ENCODE results near the gene SH3BP4.
A peak's percentile ranks its signal among the peaks of the same experiment; 100 is the strongest.

SH3BP4 gene

DNA sequence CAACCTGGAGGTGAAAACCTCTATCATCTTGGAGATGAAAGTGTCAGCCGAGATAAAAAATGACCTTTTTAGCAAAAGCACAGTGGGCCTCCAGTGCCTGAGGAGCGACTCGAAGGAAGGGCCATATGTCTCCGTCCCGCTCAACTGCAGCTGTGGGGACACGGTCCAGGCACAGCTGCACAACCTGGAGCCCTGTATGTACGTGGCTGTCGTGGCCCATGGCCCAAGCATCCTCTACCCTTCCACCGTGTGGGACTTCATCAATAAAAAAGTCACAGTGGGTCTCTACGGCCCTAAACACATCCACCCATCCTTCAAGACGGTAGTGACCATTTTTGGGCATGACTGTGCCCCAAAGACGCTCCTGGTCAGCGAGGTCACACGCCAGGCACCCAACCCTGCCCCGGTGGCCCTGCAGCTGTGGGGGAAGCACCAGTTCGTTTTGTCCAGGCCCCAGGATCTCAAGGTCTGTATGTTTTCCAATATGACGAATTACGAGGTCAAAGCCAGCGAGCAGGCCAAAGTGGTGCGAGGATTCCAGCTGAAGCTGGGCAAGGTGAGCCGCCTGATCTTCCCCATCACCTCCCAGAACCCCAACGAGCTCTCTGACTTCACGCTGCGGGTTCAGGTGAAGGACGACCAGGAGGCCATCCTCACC lies 90.2 kb downstream of the SH3BP4 start:
- TF ChIP-seq GATA1 (IDR thresholded peaks at IDR 0.05; ENCODE audit: low read depth, low read length) (no peak), POLR2A (IDR thresholded peaks at IDR 0.05; ENCODE audit: low read length) (no peak)
- DNase-seq = no peak

DNA sequence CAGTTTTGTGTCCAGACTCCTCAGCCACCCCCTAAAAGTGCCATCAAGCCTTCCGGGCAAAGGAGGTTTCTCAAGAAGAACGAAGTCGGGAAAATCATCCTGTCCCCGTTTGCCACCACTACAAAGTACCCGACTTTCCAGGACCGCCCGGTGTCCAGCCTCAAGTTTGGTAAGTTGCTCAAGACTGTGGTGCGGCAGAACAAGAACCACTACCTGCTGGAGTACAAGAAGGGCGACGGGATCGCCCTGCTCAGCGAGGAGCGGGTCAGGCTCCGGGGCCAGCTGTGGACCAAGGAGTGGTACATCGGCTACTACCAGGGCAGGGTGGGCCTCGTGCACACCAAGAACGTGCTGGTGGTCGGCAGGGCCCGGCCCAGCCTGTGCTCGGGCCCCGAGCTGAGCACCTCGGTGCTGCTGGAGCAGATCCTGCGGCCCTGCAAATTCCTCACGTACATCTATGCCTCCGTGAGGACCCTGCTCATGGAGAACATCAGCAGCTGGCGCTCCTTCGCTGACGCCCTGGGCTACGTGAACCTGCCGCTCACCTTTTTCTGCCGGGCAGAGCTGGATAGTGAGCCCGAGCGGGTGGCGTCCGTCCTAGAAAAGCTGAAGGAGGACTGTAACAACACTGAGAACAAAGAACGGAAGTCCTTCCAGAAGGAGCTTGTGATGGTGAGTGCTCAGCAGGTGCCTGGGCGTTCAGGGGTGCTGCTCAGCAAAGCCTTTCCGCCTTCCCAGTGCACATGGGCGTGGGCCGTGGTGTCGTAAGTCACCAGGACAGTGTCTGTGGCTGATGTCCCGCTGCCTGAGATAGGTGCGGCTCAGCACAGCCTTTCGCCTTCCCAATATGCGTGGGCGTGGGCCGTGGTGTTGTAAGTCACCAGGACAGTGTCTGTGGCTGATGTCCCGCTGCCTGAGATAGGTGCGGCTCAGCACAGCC lies 91.0 kb downstream of the SH3BP4 start:
- DNase-seq = no peak
- no peak for TF ChIP-seq GATA1 (IDR thresholded peaks at IDR 0.05; ENCODE audit: low read depth, low read length)

DNA sequence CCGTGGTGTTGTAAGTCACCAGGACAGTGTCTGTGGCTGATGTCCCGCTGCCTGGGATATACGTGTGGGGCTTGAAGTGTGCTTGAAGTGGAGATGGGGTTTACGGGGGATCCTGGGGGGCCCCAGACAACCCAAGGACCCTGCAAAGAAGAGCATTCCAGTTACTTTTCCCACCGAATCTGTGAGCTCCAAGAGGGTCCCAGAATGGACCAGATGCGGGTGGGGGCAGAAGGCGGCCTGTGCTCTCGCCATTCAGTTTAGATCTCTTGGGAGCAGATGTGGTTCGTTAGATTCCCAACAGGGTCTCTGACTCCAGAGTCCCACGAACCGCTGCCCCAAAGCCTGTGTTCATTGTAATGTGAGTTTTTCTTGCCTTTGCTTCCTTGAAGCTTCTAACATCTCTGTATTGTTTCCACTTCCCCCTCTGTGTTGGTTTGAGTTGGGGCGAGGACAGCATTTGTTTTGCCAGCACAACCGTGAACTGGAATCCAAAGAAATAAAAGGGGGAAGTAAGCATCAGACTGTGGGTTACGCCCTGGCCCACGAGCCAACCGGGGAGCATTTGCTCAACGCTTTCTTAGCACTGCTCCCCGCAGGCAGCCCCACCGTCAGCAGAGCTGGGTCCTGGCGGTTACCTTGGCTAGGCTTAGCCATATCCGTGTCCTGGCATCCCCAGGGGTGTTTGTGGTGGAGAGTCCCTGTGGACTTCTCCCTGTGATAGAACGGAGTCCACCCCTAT lies 92.1 kb downstream of the SH3BP4 start:
- DNase-seq = no peak
- TF ChIP-seq GATA1 (IDR thresholded peaks at IDR 0.05; ENCODE audit: low read depth, low read length) (no peak), POLR2A (IDR thresholded peaks at IDR 0.05; ENCODE audit: low read length) (no peak)

DNA sequence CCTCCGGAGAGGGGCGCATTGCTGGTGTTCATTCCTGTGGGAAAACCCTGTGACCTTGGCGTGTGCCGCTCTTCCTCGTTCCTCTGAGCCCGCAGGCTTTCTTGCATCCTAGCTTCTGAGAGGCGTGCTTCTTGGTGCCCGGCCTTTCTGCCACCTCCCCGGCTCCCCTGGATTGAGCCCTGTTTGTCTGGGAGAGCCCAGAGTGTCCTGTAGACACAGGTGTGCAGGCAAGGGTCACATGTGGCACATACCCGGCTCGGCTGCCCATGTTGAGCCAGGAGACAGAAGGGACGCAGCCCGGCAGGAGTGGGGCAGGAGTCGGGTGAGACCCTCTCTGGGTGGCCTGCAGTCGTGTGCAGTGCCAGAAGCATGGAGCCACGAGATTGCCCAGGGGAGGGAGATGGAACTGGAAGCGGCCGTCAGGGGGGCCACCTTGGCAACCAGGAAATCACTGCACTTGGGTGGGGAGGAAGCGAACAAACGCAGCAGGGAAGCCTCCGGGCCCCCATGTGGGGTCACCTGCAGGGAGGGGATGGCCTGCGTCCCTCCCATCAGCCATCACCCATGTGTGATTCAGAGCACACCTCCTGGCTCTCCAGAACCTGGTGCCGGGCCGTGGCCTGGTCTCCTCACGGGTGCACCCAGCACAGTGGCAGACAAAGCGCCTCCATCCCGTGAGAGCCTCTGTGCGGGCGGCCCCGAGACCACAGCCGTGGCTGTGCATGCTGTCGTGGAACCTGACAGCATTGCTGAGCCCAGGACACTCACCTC lies 92.9 kb downstream of the SH3BP4 start:
- TF ChIP-seq POLR2A (IDR thresholded peaks at IDR 0.05; ENCODE audit: low read length) (no peak), GATA1 (IDR thresholded peaks at IDR 0.05; ENCODE audit: low read depth, low read length) (no peak)

DNA sequence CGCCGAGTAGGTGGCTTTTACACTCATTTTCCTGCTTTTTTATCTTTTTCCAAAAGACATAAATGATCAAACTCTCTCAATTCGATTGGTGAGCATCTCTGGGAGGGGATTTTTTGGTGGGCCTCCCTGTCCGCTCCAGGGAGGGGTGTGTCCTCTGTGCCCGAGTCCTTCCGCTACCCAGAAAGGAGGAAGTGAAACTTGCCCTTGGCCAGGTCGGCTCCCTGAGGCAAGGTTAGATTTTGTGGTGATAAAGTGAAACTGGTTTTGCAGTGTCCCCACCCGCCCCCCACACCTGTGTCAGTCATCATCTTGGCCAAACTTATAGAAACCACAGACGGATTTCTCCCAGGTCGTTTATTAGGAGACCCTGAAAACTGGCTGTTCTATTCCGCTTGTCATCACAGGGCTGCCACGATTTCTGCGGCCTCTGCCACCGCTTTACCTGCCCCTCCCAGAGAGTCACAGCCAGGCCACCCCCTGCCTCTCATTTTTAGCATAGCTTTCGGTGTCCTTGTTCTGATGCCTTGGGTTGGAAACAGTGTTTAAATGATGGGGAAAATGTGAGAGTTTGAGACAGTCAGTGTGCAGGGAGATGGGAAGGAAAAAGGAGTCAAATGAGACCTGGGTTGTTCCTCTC lies 93.6 kb downstream of the SH3BP4 start:
- TF ChIP-seq GATA1 (IDR thresholded peaks at IDR 0.05; ENCODE audit: low read depth, low read length) (no peak), POLR2A (IDR thresholded peaks at IDR 0.05; ENCODE audit: low read length) (no peak)
- no peak for DNase-seq

More for the DNA sequence above, 92.9 kb downstream of the SH3BP4 start:
- DNase-seq = no peak

DNA sequence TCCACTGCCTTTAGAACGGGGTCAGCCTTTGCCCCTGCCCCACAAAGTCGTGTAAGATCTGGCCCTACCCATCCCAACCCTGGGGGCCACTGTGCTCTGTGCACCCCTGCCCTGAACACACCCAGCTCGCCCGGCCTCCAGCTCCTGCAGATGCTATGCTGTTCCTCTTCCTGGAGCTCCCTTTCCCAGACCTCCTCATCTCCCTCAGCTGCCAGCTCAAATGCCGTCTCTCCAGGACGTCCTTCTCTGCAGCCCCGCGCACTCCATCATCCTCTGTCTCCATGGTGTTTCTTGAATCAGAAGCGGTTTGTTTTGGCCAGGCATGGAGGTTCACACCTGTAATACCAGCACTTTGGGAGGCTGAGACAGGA lies 94.1 kb downstream of the SH3BP4 start:
- no peak for TF ChIP-seq GATA1 (IDR thresholded peaks at IDR 0.05; ENCODE audit: low read depth, low read length)
- TF ChIP-seq POLR2A (IDR thresholded peaks at IDR 0.05; ENCODE audit: low read length) = no peak

DNA sequence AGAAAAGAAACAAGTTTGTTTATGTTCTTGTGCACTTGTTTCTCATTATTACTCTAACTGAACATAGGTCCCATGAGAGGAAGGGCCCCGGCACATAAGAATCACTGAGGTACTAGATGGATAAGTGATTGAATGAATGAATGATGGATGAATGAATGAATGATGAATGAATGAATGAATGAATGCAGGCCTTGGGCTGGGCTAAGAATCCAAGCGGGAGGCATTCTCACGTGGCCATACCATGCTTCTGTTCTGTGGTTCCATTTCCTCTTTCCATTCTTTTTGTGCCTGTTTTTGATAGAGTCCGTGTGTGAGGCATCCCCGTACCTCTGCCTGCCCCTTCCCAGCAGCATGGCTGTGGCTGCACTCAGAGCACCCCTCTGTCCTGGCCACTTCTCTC lies 94.8 kb downstream of the SH3BP4 start:
- no peak for DNase-seq
- TF ChIP-seq POLR2A (IDR thresholded peaks at IDR 0.05; ENCODE audit: low read length) (no peak), GATA1 (IDR thresholded peaks at IDR 0.05; ENCODE audit: low read depth, low read length) (no peak)

More for the DNA sequence above, 94.1 kb downstream of the SH3BP4 start:
- DNase-seq = no peak

DNA sequence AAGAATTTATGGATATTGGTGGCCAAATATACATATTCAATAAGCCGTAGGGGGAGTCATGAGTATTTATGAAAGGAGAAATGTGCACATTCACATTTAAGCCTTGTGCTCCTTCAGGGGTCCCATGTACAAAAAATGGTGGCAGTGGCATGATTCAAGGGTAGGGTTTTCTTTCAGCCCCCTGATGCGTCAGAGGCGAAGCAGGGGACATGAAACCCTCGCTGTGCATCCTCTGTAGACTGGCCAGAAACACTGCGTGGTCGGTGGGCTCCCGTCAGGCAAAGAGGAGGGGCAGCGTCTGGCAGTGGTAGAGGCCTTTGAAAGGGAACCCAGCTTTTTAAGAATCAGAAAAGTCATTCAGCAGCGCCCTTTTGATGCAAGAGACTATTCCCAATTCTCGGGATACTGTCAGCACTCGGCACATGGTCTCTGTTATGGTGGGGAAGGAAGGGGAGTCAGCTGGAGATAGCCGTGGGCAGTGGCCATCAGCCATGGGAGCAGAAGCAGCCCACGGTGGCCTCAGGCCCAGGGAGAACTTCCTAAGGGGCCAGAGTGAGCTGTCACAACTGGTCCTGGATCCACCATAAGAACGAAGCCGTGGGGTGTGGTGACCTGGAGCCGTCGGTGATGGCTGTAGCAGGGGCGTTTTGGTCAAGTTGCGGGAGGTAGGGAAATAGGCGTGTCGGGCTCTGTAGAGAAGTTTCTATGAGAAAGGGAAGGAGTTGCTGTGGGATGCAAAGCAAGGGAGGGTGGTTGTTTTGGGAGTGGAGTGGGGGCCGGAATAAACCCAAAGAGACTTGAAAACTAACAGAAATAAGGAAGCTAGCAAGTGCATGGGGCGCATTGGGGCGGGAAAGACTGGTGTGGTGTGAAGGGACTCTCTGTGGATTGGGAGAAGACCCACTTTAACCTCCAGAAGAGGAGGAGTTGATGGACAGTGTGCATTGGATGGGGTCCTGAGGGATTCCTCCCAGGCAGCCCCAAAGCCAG lies 95.6 kb downstream of the SH3BP4 start:
- no peak for TF ChIP-seq GATA1 (IDR thresholded peaks at IDR 0.05; ENCODE audit: low read depth, low read length)
- no peak for TF ChIP-seq POLR2A (IDR thresholded peaks at IDR 0.05; ENCODE audit: low read length)
- no peak for DNase-seq

DNA sequence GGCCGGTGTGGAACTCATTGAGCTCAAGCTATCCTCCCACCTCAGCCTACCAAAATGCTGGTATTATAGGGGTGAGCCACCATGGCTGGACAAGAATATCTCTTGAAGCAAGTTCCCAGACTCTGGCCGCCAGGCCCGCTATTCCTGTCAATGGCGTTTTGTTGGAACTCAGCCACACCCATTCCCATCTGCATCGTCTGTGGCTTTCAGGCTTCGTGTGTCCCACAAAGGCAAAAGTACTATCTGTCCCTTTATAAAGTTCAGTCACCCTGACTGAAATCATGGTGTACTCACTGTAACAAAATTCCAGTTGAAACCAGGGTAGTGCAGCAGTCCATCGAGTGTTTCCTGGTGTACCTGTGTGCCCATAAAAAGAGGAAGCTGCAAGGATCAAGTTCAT lies 96.7 kb downstream of the SH3BP4 start:
- TF ChIP-seq POLR2A (IDR thresholded peaks at IDR 0.05; ENCODE audit: low read length) (no peak), GATA1 (IDR thresholded peaks at IDR 0.05; ENCODE audit: low read depth, low read length) (no peak)
- DNase-seq = no peak

DNA sequence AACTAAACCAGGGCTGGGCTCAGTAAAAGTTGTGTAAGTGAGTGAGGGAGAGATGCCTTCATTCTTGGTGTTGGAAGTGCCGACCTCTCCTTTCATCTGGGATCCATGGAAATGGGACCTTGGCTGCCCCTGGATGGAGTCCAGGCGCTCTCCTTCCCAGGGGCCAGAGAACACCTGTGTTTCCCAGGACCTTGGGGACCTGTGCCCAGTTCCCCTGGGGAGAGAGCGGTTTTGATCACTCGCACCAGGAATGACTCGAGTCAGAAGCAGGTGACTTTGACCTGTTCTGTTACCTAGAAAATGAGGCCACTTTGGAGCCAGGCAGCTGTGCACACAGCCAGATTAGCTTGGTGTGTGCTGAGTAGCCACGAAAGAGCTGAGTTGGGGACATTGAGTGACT lies 97.3 kb downstream of the SH3BP4 start:
- TF ChIP-seq POLR2A (IDR thresholded peaks at IDR 0.05; ENCODE audit: low read length) (no peak), GATA1 (IDR thresholded peaks at IDR 0.05; ENCODE audit: low read depth, low read length) (no peak)
- no peak for DNase-seq

DNA sequence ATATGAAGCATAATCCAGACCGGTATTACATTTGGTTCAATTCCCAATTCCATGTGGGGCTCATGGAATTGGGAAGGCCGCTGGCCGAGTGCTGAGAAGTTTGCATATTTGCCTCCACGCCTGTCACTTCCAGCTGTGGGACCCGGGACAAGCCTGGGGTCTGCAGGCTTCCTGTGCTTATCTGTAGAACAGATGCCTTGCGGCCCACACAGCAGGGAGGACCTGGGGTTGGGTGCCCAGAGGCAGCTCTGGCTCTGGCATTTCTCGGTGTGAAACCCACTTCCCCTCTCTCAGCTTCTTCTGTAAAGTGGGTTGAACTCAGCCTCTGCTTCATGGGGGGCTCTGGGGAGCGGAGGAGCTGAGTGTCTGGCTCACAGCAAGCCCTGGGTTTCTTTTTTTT lies 97.9 kb downstream of the SH3BP4 start:
- no peak for DNase-seq
- TF ChIP-seq POLR2A (IDR thresholded peaks at IDR 0.05; ENCODE audit: low read length) (no peak), GATA1 (IDR thresholded peaks at IDR 0.05; ENCODE audit: low read depth, low read length) (no peak)

DNA sequence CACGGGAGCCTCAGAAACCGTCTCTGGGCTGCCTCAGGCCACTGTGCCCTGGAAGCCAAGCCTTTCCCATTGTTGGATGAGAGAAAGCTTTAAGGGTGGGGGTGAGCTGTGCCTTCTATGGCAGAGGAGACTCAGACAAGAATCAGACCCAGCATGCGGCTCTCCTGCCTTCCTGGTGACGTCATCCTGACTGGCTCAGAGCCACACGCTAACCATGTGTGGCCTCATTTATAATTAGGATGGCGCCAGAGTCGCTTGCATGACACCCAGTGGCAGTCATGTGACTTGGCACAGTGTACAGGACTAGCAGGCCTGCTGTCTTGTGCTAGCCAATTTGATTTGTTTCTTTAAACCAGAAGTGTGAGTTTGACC lies 99.1 kb downstream of the SH3BP4 start:
- DNase-seq = peak; percentile 38 to 58
- TF ChIP-seq POLR2A (IDR thresholded peaks at IDR 0.05; ENCODE audit: low read length) (no peak), GATA1 (IDR thresholded peaks at IDR 0.05; ENCODE audit: low read depth, low read length) (no peak)

Measured in erythroblast (primary cell).